ENCODE measurements around the gene GON4L.
A peak's percentile ranks its signal among the peaks of the same experiment; 100 is the strongest.

Gene GON4L

GRCh38 chr1:155859234-155859829 is 2.3 kb upstream of the GON4L start, which contains the start of gene SYT11:
Gene SYT11, plus strand, starts transcription at chr1:155859567. Its CDS starts 195 bp downstream, at chr1:155859762.
- Histone ChIP-seq H3K4me2 (ENCODE audit: low read length) (peak within 1 kb of the TSS; percentile 94), H3K9ac (no peak within 1 kb of the TSS), H2AFZ (peak within 1 kb of the TSS; percentile 75), H3K79me2 (peaks cover 5% of the 10 kb centered on the region), H3K36me3 (ENCODE audit: control insufficient read depth, insufficient read depth, low read length) (no peaks in the 10 kb centered on the region), H3K4me3 (ENCODE audit: low read depth, low read length) (peak within 1 kb of the TSS; percentile 69), H3K4me1 (peaks cover 5% of the 10 kb centered on the region), H3K27me3 (ENCODE audit: control insufficient read depth, insufficient read depth, low read length) (no peaks in the 10 kb centered on the region), H3K27ac (peak within 1 kb of the TSS; percentile 74), H3K9me3 (ENCODE audit: control insufficient read depth, low read length) (no peaks in the 10 kb centered on the region)
- TF ChIP-seq, protein P1, sequence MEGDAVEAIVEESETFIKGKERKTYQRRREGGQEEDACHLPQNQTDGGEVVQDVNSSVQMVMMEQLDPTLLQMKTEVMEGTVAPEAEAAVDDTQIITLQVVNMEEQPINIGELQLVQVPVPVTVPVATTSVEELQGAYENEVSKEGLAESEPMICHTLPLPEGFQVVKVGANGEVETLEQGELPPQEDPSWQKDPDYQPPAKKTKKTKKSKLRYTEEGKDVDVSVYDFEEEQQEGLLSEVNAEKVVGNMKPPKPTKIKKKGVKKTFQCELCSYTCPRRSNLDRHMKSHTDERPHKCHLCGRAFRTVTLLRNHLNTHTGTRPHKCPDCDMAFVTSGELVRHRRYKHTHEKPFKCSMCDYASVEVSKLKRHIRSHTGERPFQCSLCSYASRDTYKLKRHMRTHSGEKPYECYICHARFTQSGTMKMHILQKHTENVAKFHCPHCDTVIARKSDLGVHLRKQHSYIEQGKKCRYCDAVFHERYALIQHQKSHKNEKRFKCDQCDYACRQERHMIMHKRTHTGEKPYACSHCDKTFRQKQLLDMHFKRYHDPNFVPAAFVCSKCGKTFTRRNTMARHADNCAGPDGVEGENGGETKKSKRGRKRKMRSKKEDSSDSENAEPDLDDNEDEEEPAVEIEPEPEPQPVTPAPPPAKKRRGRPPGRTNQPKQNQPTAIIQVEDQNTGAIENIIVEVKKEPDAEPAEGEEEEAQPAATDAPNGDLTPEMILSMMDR (IDR thresholded peaks at IDR 0.05): no peak

GRCh38 chr1:155858800-155859233 is 1.8 kb upstream of the GON4L start:
- peaks cover 5% of the 10 kb centered on the region for H3K4me1 ChIP-seq
- H3K27me3 ChIP-seq (ENCODE audit: control insufficient read depth, insufficient read depth, low read length): no peaks in the 10 kb centered on the region
- peak overlapping the region; percentile 69 for H3K4me3 ChIP-seq (ENCODE audit: low read depth, low read length)
- H3K27ac ChIP-seq: peak overlapping the region; percentile 74
- peaks cover 5% of the 10 kb centered on the region for H3K79me2 ChIP-seq
- TF ChIP-seq, protein P1 (IDR thresholded peaks at IDR 0.05): no peak
- no peak overlapping the region for H3K9ac ChIP-seq
- H3K4me2 ChIP-seq (ENCODE audit: low read length): peak overlapping the region; percentile 94
- peak overlapping the region; percentile 75 for H2AFZ ChIP-seq
- H3K36me3 ChIP-seq (ENCODE audit: control insufficient read depth, insufficient read depth, low read length): no peaks in the 10 kb centered on the region
- no peaks in the 10 kb centered on the region for H3K9me3 ChIP-seq (ENCODE audit: control insufficient read depth, low read length)

DNA sequence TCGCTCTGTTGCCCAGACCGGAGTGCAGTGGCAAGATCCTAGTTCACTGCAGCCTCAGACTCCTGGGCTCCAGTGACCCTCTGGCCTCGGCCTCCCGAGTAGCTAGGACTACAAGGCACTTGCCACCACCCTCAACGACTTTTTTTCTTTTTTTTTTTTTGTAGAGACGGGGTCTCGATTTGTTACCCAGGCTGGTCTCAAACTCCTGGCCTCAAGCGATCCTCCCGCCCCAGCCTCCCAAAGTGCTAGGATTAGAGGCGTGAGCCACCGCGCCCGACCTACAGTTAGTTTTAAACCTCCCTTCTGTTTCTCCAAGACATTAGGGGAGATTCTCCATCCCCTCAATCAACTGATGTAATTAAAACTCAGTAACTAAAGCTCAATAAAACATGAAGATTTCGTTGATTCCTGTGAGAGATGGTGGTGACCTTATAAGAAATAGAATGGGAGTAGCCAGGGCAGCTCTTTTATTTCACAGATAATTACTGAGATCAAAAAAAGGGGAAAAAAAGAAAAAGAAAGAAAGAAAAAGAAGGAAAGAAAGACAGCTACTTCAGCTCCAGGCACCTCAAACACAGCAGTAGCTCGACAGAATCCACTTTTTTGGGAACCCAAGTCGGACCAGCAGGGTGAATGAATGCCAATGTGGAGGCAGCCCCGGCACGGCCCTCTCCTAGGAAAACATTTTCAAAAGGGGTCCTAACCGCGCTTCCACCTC is 598 bp downstream of the GON4L start:
- peak overlapping the region; percentile 71 for H2AFZ ChIP-seq
- H3K9ac ChIP-seq: peak overlapping the region; percentile 82
- peaks cover 8% of the 10 kb centered on the region for H3K79me2 ChIP-seq
- TF ChIP-seq, protein P1 (IDR thresholded peaks at IDR 0.05): no peak
- no peaks in the 10 kb centered on the region for H3K27me3 ChIP-seq (ENCODE audit: control insufficient read depth, insufficient read depth, low read length)
- peak overlapping the region; percentile 94 for H3K4me2 ChIP-seq (ENCODE audit: low read length)
- H3K27ac ChIP-seq: peak overlapping the region; percentile 75
- H3K4me3 ChIP-seq (ENCODE audit: low read depth, low read length): peak overlapping the region; percentile 100
- peaks cover 5% of the 10 kb centered on the region for H3K4me1 ChIP-seq
- H3K36me3 ChIP-seq (ENCODE audit: control insufficient read depth, insufficient read depth, low read length): no peaks in the 10 kb centered on the region
- H3K9me3 ChIP-seq (ENCODE audit: control insufficient read depth, low read length): no peaks in the 10 kb centered on the region

DNA sequence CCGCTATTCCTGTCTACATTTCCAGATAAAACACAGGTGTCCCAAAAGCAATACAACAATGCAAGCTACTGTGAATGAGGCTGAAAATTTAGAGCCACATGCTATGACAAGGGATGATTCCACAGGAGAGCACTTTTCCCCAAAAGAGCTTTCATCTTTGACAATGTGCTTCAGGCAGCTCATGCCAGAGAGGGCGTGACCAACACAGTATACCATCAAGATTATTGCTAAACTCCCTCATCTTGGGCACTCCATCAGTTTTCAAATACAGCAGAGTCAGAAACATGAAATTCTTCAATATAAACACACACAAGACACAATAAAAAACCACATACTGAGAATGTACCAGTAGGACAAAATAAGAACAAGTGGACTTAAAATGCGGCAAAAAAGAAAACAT is 6.7 kb downstream of the GON4L start:
- Histone ChIP-seq H2AFZ (no peak overlapping the region), H3K4me2 (ENCODE audit: low read length) (no peak overlapping the region), H3K4me1 (no peaks in the 10 kb centered on the region), H3K4me3 (ENCODE audit: low read depth, low read length) (no peak overlapping the region), H3K9ac (no peak overlapping the region), H3K9me3 (ENCODE audit: control insufficient read depth, low read length) (no peaks in the 10 kb centered on the region), H3K79me2 (peaks cover 12% of the 10 kb centered on the region), H3K27ac (no peak overlapping the region), H3K27me3 (ENCODE audit: control insufficient read depth, insufficient read depth, low read length) (no peaks in the 10 kb centered on the region), H3K36me3 (ENCODE audit: control insufficient read depth, insufficient read depth, low read length) (no peaks in the 10 kb centered on the region)
- TF ChIP-seq, protein P1 (IDR thresholded peaks at IDR 0.05): no peak
